Tibial nerve (tissue), 4 donors: ENCODE measurements around the gene SUSD3.

ENCODE experiments used
- CTCF ChIP-seq, 5 experiments: fragments of 200-600 bp in 3 of 5; fragments of 450-650 bp in 2 of 5; sonication (generic) in 3 of 5; IDR thresholded peaks; one replicate each; pipeline ENCODE4 v1.5.1; 2016 to 2019; ENCODE audit warnings: antibody characterized with exemption in 5 of 5, mild to moderate bottlenecking in 3 of 5, moderate library complexity in 2 of 5
- EP300 ChIP-seq, 2 donors: sonication (generic); formaldehyde crosslinking; IDR thresholded peaks; one replicate each; pipeline ENCODE4 v1.6.1; 2017; ENCODE audit warnings: antibody characterized with exemption in 2 of 2, mild to moderate bottlenecking in 1 of 2

GRCh38 chr9:93087971-93088655 is 29.6 kb downstream of the SUSD3 start:
- TF ChIP-seq CTCF (IDR thresholded peaks at IDR 0.05) (no peak), EP300 (IDR thresholded peaks at IDR 0.05) (no peak)
